NCI-H345 (cell line): Measurements from ENCODE around the gene LGALS16.
"Not testable (repeated sequence)": the region's sequence is repeated elsewhere in the genome, so short reads cannot be mapped to it uniquely, and the experiment has no call there.

Experiments used
- DNase-seq: peaks from one replicate; lab custom pipeline; 2025; lab: John Stamatoyannopoulos, UW

The LGALS16 gene

GRCh38 chr19:39677961-39678889 lies 22.5 kb downstream of the LGALS16 start:
- peak; percentile 48 for DNase-seq

- no peak for DNase-seq
Observed at GRCh38 chr19:39679056-39679790, 23.5 kb downstream of the LGALS16 start.

- no peak for DNase-seq
Observed at GRCh38 chr19:39679791-39680168, 24.1 kb downstream of the LGALS16 start.

GRCh38 chr19:39680593-39680992 lies 24.9 kb downstream of the LGALS16 start:
- DNase-seq, result no peak

- no peak for DNase-seq
Observed at GRCh38 chr19:39681416-39681815, 25.7 kb downstream of the LGALS16 start.

GRCh38 chr19:39684267-39684666 lies 28.6 kb downstream of the LGALS16 start:
- no peak for DNase-seq

- DNase-seq, result no peak
Observed at GRCh38 chr19:39686739-39687138, 31.0 kb downstream of the LGALS16 start.

- DNase-seq, result not testable (repeated sequence)
Observed at GRCh38 chr19:39688637-39689036, 32.9 kb downstream of the LGALS16 start.

- DNase-seq, result no peak
Observed at GRCh38 chr19:39692166-39692565, 36.5 kb downstream of the LGALS16 start.

GRCh38 chr19:39692822-39693221 lies 37.1 kb downstream of the LGALS16 start:
- DNase-seq, result no peak

GRCh38 chr19:39695759-39696158 lies 40.0 kb downstream of the LGALS16 start:
- no peak for DNase-seq

GRCh38 chr19:39696387-39696786 lies 40.7 kb downstream of the LGALS16 start:
- DNase-seq, result no peak

GRCh38 chr19:39698535-39698934 lies 42.8 kb downstream of the LGALS16 start:
- DNase-seq, result no peak

- no peak for DNase-seq
Observed at GRCh38 chr19:39701291-39701690, 45.6 kb downstream of the LGALS16 start.

- peak; percentile 69 for DNase-seq
Observed at GRCh38 chr19:39704181-39705044, 48.7 kb downstream of the LGALS16 start, which contains the start of gene LGALS14. Gene LGALS14 (plus strand): TSS chr19:39704481. CDS start chr19:39704529, 48 bp downstream.

GRCh38 chr19:39705578-39706188 lies 50.0 kb downstream of the LGALS16 start:
- no peak for DNase-seq

- DNase-seq, result no peak
Observed at GRCh38 chr19:39708594-39708993, 52.9 kb downstream of the LGALS16 start.

- DNase-seq, result no peak
Observed at GRCh38 chr19:39709026-39709872, 53.5 kb downstream of the LGALS16 start.
